Stimulated activated naive CD4-positive, alpha-beta T cell treated with Interleukin-2 at 50 U/mL for 16 hours (primary cell): ENCODE results near the gene NET1.

Source experiments
- DNase-seq: peaks from one replicate; lab custom pipeline; 2025; lab: John Stamatoyannopoulos, UW

Gene NET1

DNA sequence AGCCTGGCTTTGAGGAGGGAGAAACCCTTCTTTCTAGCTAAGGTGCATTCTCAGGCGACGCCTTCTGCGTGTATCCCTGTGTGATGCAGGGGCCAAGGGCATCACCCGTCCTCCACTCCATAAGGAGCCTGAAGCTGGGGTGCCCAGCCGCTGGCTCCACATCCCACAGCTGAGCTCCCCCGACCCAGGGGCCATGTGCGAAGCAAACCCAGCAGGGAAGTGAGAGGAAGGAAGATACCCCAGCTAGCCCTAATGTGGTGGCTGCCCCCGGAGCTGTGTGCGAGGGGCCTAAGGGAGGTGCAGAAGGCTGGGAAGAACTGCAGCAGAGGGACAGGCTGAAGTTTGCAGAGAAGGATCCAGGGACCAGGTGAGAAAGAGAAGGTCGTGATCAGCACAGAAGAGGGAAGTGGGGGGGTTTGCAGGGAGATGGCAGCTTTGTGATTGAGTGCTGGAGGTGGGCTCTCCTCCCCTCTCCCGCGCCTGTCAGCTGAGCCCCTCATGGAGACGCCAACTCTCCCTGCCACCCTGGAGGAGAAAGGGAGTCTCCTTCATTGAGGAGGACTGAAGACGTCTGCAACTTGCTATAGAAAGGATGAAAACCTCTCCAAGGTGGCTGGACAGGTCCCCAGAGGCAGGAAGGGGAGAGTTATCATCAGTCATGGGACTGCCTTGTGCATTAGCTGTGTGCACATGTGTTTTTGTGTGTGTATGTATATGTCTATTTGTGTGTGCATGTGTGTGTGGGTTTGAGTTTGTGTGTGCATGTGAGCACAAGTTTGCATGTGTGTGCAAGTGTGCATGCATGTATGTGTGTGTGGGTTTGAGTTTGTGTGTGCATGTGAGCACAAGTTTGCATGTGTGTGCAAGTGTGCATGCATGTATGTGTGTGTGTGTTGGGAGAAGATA is 90.5 kb downstream of the NET1 start:
- no peak for DNase-seq

GRCh38 chr10:5503477-5503835 is 91.1 kb downstream of the NET1 start:
- DNase-seq: no peak

GRCh38 chr10:5504146-5505072 is 92.1 kb downstream of the NET1 start:
- DNase-seq: no peak

DNA sequence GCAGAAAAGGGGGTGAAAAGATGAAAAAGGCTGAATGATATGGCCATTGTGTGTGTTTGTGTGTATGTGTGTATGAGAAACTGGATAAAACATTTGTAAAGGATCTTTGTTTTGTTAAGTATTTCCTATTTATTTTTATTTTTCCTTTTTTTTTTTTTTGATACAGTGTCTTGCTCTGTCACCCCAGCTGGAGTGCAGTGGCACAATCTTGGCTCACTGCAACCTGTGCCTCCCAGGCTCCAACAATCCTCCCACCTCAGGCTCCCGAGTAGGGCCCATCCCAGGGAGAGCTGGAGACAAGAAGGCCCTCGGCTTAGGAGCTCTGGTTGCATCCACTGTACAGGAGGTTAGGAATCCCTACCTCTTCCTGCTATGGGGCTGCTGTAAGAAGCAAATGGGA is 93.9 kb downstream of the NET1 start:
- no peak for DNase-seq

GRCh38 chr10:5506751-5507648 is 94.6 kb downstream of the NET1 start:
- DNase-seq: no peak

- DNase-seq: no peak
These were observed 95.3 kb downstream of the NET1 start for GRCh38 chr10:5507649-5508131.

DNA sequence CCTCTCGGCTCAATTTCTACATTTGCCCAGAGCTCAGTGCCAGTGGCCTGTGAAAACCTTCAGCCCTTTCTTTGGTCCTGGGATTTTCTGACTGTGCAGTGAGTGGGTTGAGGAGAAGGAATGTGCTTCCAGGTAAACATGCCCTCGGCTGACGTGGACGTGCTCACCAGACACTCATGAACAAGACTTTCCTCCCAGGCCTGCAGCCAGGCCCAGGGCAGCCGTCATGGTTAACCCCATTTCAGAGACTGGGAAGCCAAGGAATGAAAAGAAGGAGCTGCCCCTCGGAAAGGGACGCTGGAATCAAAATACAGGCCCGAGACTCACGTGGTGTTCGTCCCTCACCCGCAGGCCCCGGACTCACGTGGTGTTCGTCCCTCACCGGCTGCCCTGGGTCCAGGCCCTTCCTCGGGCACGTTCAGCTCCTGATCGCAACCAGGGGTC is 95.8 kb downstream of the NET1 start:
- no peak for DNase-seq
